GM23338 (cell line): ENCODE results near the gene PPP4R2. TPM values are rescaled to one million over a fixed set of nuclear protein-coding genes. Genes with fewer than 3 reads are reported as not detected.

ENCODE experiments used
- ATAC-seq: fragments of 200-7000 bp; cut with Tn5 transposase; 3 replicates; pipeline ENCODE4 v1.9.1; 2020
- DNase-seq: peaks from one replicate; pipeline ENCODE4 v3.0.0-alpha.2; 2015; ENCODE audit warnings: low spot score
- H2AFZ ChIP-seq: fragments of 200-600 bp; sonication (generic); 2 replicates; pipeline ENCODE4 v1.8.0; 2016; ENCODE audit warnings: antibody characterized with exemption, mild to moderate bottlenecking, moderate library complexity
- H3F3A ChIP-seq: fragments of 200-600 bp; sonication (generic); replicated peaks from 2 replicates; pipeline ENCODE4 v1.8.0; 2017; ENCODE audit warnings: antibody characterized with exemption, mixed run types, low read depth
- H3K27ac ChIP-seq: fragments of 200-600 bp; sonication (generic); 2 replicates; pipeline ENCODE4 v1.6.1; 2016; ENCODE audit warnings: low read depth
- H3K27me3 ChIP-seq: fragments of 200-600 bp; sonication (generic); 2 replicates; pipeline ENCODE4 v1.8.0; 2016; ENCODE audit warnings: mild to moderate bottlenecking, mixed run types, moderate library complexity; ENCODE audit not compliant: insufficient read depth
- H3K36me3 ChIP-seq: fragments of 200-600 bp; sonication (generic); 2 replicates; pipeline ENCODE4 v1.8.0; 2016; ENCODE audit warnings: mild to moderate bottlenecking; ENCODE audit not compliant: insufficient read depth
- H3K4me1 ChIP-seq: fragments of 200-600 bp; sonication (generic); 2 replicates; pipeline ENCODE4 v1.8.0; 2016; ENCODE audit warnings: mild to moderate bottlenecking, moderate library complexity; ENCODE audit not compliant: insufficient read depth
- H3K4me2 ChIP-seq: fragments of 200-600 bp; sonication (generic); 2 replicates; pipeline ENCODE4 v1.7.1; 2017; ENCODE audit warnings: mixed run types
- H3K4me3 ChIP-seq: fragments of 200-600 bp; sonication (generic); 2 replicates; pipeline ENCODE4 v1.6.1; 2016; ENCODE audit warnings: mixed run types
- H3K79me2 ChIP-seq: fragments of 200-600 bp; sonication (generic); replicated peaks from 2 replicates; pipeline ENCODE4 v1.8.0; 2017; ENCODE audit warnings: mild to moderate bottlenecking; ENCODE audit not compliant: insufficient read depth
- H3K9me2 ChIP-seq: fragments of 200-600 bp; sonication (generic); 2 replicates; pipeline ENCODE4 v1.8.0; 2017; ENCODE audit not compliant: insufficient read depth
- H4K20me1 ChIP-seq: fragments of 200-600 bp; sonication (generic); replicated peaks from 2 replicates; pipeline ENCODE4 v1.8.0; 2017; ENCODE audit warnings: mild to moderate bottlenecking; ENCODE audit not compliant: insufficient read depth
- H3K27ac Mint-ChIP-seq: 2 replicates; pipeline ENCODE4 v1.8.0; 2020; ENCODE audit warnings: inconsistent platforms, mild to moderate bottlenecking, moderate library complexity, mixed read lengths
- H3K27me3 Mint-ChIP-seq: 3 replicates; pipeline ENCODE4 v1.8.0; 2022; ENCODE audit warnings: low read depth, mild to moderate bottlenecking, moderate library complexity, mixed read lengths, inconsistent platforms; ENCODE audit not compliant: insufficient read depth, poor library complexity
- H3K36me3 Mint-ChIP-seq: 3 replicates; pipeline ENCODE4 v1.8.0; 2021; ENCODE audit warnings: low read depth, mild to moderate bottlenecking, inconsistent platforms, moderate library complexity, mixed read lengths
- H3K4me1 Mint-ChIP-seq: 3 replicates; pipeline ENCODE4 v1.8.0; 2020; ENCODE audit warnings: mild to moderate bottlenecking, inconsistent platforms, mixed read lengths
- H3K4me3 Mint-ChIP-seq: 3 replicates; pipeline ENCODE4 v1.8.0; 2021; ENCODE audit warnings: moderate library complexity, mild to moderate bottlenecking, inconsistent platforms, mixed read lengths
- H3K9me3 Mint-ChIP-seq: 3 replicates; pipeline ENCODE4 v1.8.0; 2020; ENCODE audit warnings: moderate library complexity, mild to moderate bottlenecking, inconsistent platforms, mixed read lengths
- JUNB ChIP-seq: IDR thresholded peaks from one replicate; pipeline ENCODE4 v1.6.1; 2016; ENCODE audit warnings: antibody characterized with exemption; ENCODE audit not compliant: unreplicated experiment
- POLR2AphosphoS5 ChIP-seq: IDR thresholded peaks from 2 replicates; pipeline ENCODE4 v1.6.1; 2016; ENCODE audit warnings: antibody characterized with exemption, low read depth
- STAT1 ChIP-seq: IDR thresholded peaks from one replicate; pipeline ENCODE4 v1.6.1; 2016; ENCODE audit warnings: antibody characterized with exemption; ENCODE audit not compliant: unreplicated experiment
- ZNF114 ChIP-seq: fragments of 250-450 bp; sonication (Bioruptor Pico); IDR thresholded peaks from 2 replicates; pipeline ENCODE4 v1.5.0; 2020; ENCODE audit warnings: mild to moderate bottlenecking, moderate library complexity
- polyA plus RNA-seq: library from polyadenylated mRNA; unstranded; fragments of >200 nt; fragmentation: Nextera tagmentation; extraction: Ambion mirVana; gene quantifications from 2 replicates; pipeline ENCODE4 v1.2.1, GENCODE V29; 2016
- total RNA-seq: library from RNA; depleted of rRNA; stranded (reverse); fragments of >200 nt; shearing (Covaris generic); gene quantifications from 2 replicates; pipeline ENCODE4 v1.2.3, GENCODE V29; 2014
- TF ChIP-seq, protein P1 (sequence below), 2 experiments: fragments of 200-600 bp in 1 of 2; sonication (generic) in 1 of 2; conservative IDR thresholded peaks; 2 replicates each; pipeline versions ENCODE4 v1.5.1 to v1.6.1; 2016 to 2017; ENCODE audit warnings: antibody characterized with exemption in 2 of 2, low read depth in 2 of 2, mild to moderate bottlenecking in 2 of 2, moderate library complexity in 1 of 2
- TF ChIP-seq, protein P2 (sequence below): IDR thresholded peaks from one replicate; pipeline ENCODE4 v1.6.1; 2018; ENCODE audit warnings: antibody characterized with exemption; ENCODE audit not compliant: unreplicated experiment

The PPP4R2 gene
- total and polyA plus RNA-seq, 2 experiments from 2014 or later = 62.7 to 117 TPM

DNA sequence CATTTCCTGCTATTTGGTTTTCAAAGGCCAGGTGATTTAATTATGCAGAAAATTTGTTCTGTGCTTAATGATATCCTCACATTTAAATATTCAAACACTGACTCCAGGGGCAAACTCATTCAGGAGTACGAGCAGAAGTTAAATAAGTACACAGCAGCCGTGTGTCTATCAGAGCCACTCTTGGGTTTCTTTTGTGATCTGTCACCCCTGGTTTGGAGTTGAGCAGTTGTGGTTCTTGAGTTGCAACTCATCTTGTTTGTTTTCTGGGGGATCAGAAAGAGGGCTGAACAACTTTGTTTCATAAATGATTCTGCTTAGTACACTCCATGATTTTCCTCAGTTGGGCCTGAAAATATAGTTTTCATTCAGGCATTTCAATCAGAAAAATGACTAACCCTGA, 25.7 kb upstream of the PPP4R2 start:
- Histone ChIP-seq H4K20me1 (no peaks in the 10 kb centered on the region), H3K4me1 (peaks cover 7% of the 10 kb centered on the region; the same call in 1 of the 2 replicates), H3F3A (no peaks in the 10 kb centered on the region), H3K4me3 (no peak overlapping the region), H3K27me3 (no peaks in the 10 kb centered on the region), H3K9me2 (no peaks in the 10 kb centered on the region), H3K4me2 (no peak overlapping the region), H3K27ac (no peak overlapping the region; the same call in 1 of the 2 replicates), H2AFZ (no peak overlapping the region), H3K79me2 (no peaks in the 10 kb centered on the region), H3K36me3 (no peaks in the 10 kb centered on the region)
- Mint-ChIP-seq H3K4me3 (no peak overlapping the region), H3K36me3 (0 out of 3 replicates have a peak, but pooled peaks cover 2% of the 10 kb centered on the region), H3K27ac (no peak overlapping the region), H3K27me3 (peaks cover 4% of the 10 kb centered on the region), H3K4me1 (peaks cover 20% of the 10 kb centered on the region), H3K9me3 (no peaks in the 10 kb centered on the region)
- no peak for TF ChIP-seq JUNB
- TF ChIP-seq STAT1 = no peak
- TF ChIP-seq, protein P1, sequence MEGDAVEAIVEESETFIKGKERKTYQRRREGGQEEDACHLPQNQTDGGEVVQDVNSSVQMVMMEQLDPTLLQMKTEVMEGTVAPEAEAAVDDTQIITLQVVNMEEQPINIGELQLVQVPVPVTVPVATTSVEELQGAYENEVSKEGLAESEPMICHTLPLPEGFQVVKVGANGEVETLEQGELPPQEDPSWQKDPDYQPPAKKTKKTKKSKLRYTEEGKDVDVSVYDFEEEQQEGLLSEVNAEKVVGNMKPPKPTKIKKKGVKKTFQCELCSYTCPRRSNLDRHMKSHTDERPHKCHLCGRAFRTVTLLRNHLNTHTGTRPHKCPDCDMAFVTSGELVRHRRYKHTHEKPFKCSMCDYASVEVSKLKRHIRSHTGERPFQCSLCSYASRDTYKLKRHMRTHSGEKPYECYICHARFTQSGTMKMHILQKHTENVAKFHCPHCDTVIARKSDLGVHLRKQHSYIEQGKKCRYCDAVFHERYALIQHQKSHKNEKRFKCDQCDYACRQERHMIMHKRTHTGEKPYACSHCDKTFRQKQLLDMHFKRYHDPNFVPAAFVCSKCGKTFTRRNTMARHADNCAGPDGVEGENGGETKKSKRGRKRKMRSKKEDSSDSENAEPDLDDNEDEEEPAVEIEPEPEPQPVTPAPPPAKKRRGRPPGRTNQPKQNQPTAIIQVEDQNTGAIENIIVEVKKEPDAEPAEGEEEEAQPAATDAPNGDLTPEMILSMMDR (conservative IDR thresholded peaks at IDR 0.05; ENCODE audit: low read depth in 2 of 2) = no peak
- TF ChIP-seq, protein P2, sequence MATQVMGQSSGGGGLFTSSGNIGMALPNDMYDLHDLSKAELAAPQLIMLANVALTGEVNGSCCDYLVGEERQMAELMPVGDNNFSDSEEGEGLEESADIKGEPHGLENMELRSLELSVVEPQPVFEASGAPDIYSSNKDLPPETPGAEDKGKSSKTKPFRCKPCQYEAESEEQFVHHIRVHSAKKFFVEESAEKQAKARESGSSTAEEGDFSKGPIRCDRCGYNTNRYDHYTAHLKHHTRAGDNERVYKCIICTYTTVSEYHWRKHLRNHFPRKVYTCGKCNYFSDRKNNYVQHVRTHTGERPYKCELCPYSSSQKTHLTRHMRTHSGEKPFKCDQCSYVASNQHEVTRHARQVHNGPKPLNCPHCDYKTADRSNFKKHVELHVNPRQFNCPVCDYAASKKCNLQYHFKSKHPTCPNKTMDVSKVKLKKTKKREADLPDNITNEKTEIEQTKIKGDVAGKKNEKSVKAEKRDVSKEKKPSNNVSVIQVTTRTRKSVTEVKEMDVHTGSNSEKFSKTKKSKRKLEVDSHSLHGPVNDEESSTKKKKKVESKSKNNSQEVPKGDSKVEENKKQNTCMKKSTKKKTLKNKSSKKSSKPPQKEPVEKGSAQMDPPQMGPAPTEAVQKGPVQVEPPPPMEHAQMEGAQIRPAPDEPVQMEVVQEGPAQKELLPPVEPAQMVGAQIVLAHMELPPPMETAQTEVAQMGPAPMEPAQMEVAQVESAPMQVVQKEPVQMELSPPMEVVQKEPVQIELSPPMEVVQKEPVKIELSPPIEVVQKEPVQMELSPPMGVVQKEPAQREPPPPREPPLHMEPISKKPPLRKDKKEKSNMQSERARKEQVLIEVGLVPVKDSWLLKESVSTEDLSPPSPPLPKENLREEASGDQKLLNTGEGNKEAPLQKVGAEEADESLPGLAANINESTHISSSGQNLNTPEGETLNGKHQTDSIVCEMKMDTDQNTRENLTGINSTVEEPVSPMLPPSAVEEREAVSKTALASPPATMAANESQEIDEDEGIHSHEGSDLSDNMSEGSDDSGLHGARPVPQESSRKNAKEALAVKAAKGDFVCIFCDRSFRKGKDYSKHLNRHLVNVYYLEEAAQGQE = no peak
- no peak for TF ChIP-seq ZNF114 (CRISPR knock-in tag)
- ATAC-seq (no peak), DNase-seq (no peak)

DNA sequence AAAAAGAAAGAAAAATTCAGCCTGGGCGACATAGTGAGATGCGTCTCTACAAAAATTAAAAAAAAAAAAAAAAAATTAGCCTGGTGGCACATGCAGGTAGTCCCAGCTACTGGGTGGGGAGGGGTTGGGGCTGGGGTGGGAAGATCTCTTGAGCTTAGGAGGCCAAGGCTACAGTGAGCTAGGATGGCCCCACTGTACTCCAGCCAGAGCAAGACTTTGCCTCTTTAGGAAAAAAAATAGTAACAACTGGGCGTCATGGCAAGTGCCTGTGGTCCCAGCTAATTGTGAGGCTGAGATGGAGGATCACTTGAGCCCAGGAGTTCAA, 23.9 kb upstream of the PPP4R2 start:
- H3K4me3 ChIP-seq = no peak overlapping the region
- H3K9me2 ChIP-seq = no peaks in the 10 kb centered on the region
- no peaks in the 10 kb centered on the region for H4K20me1 ChIP-seq
- Mint-ChIP-seq H3K36me3 (0 out of 3 replicates have a peak, but pooled peaks cover 2% of the 10 kb centered on the region), H3K27me3 (peaks cover 4% of the 10 kb centered on the region), H3K4me1 (peaks cover 20% of the 10 kb centered on the region), H3K27ac (no peak overlapping the region), H3K4me3 (no peak overlapping the region), H3K9me3 (no peaks in the 10 kb centered on the region)
- DNase-seq = no peak
- H3K4me2 ChIP-seq = no peak overlapping the region; the same call in 1 of the 2 replicates
- 0 out of 2 replicates have a peak overlapping the region, but pooled peaks have one; percentile 43 for H2AFZ ChIP-seq
- H3K27ac ChIP-seq = no peak overlapping the region
- TF ChIP-seq ZNF114 (CRISPR knock-in tag) (no peak), POLR2AphosphoS5 (no peak)
- no peaks in the 10 kb centered on the region for H3K36me3 ChIP-seq
- no peaks in the 10 kb centered on the region for H3K79me2 ChIP-seq
- no peaks in the 10 kb centered on the region for H3F3A ChIP-seq
- ATAC-seq = no peak
- H3K27me3 ChIP-seq = no peaks in the 10 kb centered on the region
- peaks cover 7% of the 10 kb centered on the region; the same call in 1 of the 2 replicates for H3K4me1 ChIP-seq
